Neural cell (in vitro differentiated cells): ENCODE measurements around the gene MDM2.

ENCODE experiments used
- CTCF ChIP-seq: fragments of 450-650 bp; IDR thresholded peaks from 2 replicates; pipeline ENCODE4 v1.5.1; 2014; ENCODE audit warnings: antibody characterized with exemption, mild to moderate bottlenecking, moderate library complexity; ENCODE audit not compliant: poor library complexity, severe bottlenecking
- MXI1 ChIP-seq: fragments of 450-650 bp; conservative IDR thresholded peaks from 2 replicates; pipeline ENCODE4 v1.6.1; 2014; ENCODE audit warnings: antibody characterized with exemption, mild to moderate bottlenecking; ENCODE audit not compliant: poor library complexity, severe bottlenecking
- REST ChIP-seq: IDR thresholded peaks from 2 replicates; pipeline ENCODE4 v1.6.1; 2012; ENCODE audit warnings: borderline replicate concordance
- SMC3 ChIP-seq: fragments of 450-650 bp; conservative IDR thresholded peaks from 2 replicates; pipeline ENCODE4 v1.6.1; 2014; ENCODE audit warnings: antibody characterized with exemption, mild to moderate bottlenecking, moderate library complexity; ENCODE audit not compliant: poor library complexity

- no peak for TF ChIP-seq CTCF
- TF ChIP-seq REST = no peak
- no peak for TF ChIP-seq MXI1
- no peak for TF ChIP-seq SMC3
These were observed 41.3 kb upstream of the MDM2 start for GRCh38 chr12:68766646-68767045.
